Smooth muscle cell (in vitro differentiated cells): Measurements from ENCODE around the gene ZBTB46. TPM values are rescaled to one million over a fixed set of nuclear protein-coding genes. Genes with fewer than 3 reads are reported as not detected.

Experiments used
- DNase-seq: peaks from one replicate; lab custom pipeline; 2025; ENCODE audit not compliant: unreplicated experiment; lab: John Stamatoyannopoulos, UW
- H2AFZ ChIP-seq: fragments of 200-600 bp; sonication (generic); 2 replicates; pipeline ENCODE4 v1.6.0; 2016; ENCODE audit warnings: antibody characterized with exemption, low read depth, mild to moderate bottlenecking
- H3F3A ChIP-seq: fragments of 200-600 bp; sonication (generic); 2 replicates; pipeline ENCODE4 v1.6.0; 2017; ENCODE audit warnings: antibody characterized with exemption, low read depth
- H3K27ac ChIP-seq: fragments of 200-600 bp; sonication (generic); 2 replicates; pipeline ENCODE4 v1.5.1; 2016; ENCODE audit warnings: low read depth, mild to moderate bottlenecking
- H3K27me3 ChIP-seq: fragments of 200-600 bp; sonication (generic); 2 replicates; pipeline ENCODE4 v1.6.1; 2016; ENCODE audit warnings: low read depth, mild to moderate bottlenecking
- H3K36me3 ChIP-seq: fragments of 200-600 bp; sonication (generic); 2 replicates; pipeline ENCODE4 v1.5.1; 2016; ENCODE audit warnings: low read depth
- H3K4me1 ChIP-seq: fragments of 200-600 bp; sonication (generic); 2 replicates; pipeline ENCODE4 v1.5.1; 2016; ENCODE audit warnings: low read depth
- H3K4me2 ChIP-seq: fragments of 200-600 bp; sonication (generic); 2 replicates; pipeline ENCODE4 v1.6.0; 2016; ENCODE audit warnings: mild to moderate bottlenecking
- H3K4me3 ChIP-seq: fragments of 200-600 bp; sonication (generic); 2 replicates; pipeline ENCODE4 v1.5.1; 2016; ENCODE audit warnings: mild to moderate bottlenecking
- H3K79me2 ChIP-seq: fragments of 200-600 bp; sonication (generic); 2 replicates; pipeline ENCODE4 v1.6.0; 2016; ENCODE audit warnings: low read depth, mild to moderate bottlenecking
- H3K9ac ChIP-seq: fragments of 200-600 bp; sonication (generic); 2 replicates; pipeline ENCODE4 v1.6.0; 2016; ENCODE audit warnings: low read depth
- H3K9me3 ChIP-seq: fragments of 200-600 bp; sonication (generic); replicated peaks from 2 replicates; pipeline ENCODE4 v1.5.1; 2016; ENCODE audit warnings: low read depth
- H4K20me1 ChIP-seq: fragments of 200-600 bp; sonication (generic); 2 replicates; pipeline ENCODE4 v1.6.0; 2016; ENCODE audit warnings: low read depth
- CTCF ChIP-seq: fragments of 200-600 bp; sonication (generic); IDR thresholded peaks from 2 replicates; pipeline ENCODE4 v1.5.1; 2017; ENCODE audit warnings: borderline replicate concordance, mild to moderate bottlenecking, antibody characterized with exemption; ENCODE audit not compliant: insufficient read depth, poor library complexity, severe bottlenecking
- WGBS: methylation state at CpG from one replicate; pipeline ENCODE4 v1.1.7; 2016; ENCODE audit warnings: low lambda C conversion rate; 5-methylcytosine and 5-hydroxymethylcytosine counted together
- polyA plus RNA-seq: library from polyadenylated mRNA; unstranded; fragments of >200 nt; fragmentation: Nextera tagmentation; extraction: Ambion mirVana; gene quantifications from 2 replicates; pipeline ENCODE4 v1.2.1, GENCODE V29; 2016
- total RNA-seq: library from RNA; depleted of rRNA; stranded (reverse); fragments of >200 nt; gene quantifications from 2 replicates; pipeline ENCODE4 v1.2.3, GENCODE V29; 2014

The ZBTB46 gene
- total and polyA plus RNA-seq, 2 experiments from 2014 or later = 2.3 to 2.7 TPM

- H3K27me3 ChIP-seq = no peaks in the 10 kb centered on the region
- no peaks in the 10 kb centered on the region for H3K36me3 ChIP-seq
- H3K79me2 ChIP-seq = peaks cover 5% of the 10 kb centered on the region
- H3K9ac ChIP-seq = no peak overlapping the region
- peaks cover 68% of the 10 kb centered on the region for H4K20me1 ChIP-seq
- TF ChIP-seq CTCF = no peak
- H2AFZ ChIP-seq = no peak overlapping the region
- H3K9me3 ChIP-seq = no peaks in the 10 kb centered on the region
- H3K4me3 ChIP-seq = no peak overlapping the region
- peaks cover 12% of the 10 kb centered on the region for H3F3A ChIP-seq
- DNase-seq = no peak
- H3K4me1 ChIP-seq = peaks cover 23% of the 10 kb centered on the region
- H3K4me2 ChIP-seq = no peak overlapping the region
- 97% methylated on average over 48 of the region's 48 CpGs for WGBS
- no peak overlapping the region for H3K27ac ChIP-seq
Measured at GRCh38 chr20:63734946-63735858, 95.9 kb downstream of the ZBTB46 start.

GRCh38 chr20:63734111-63734945, 96.7 kb downstream of the ZBTB46 start:
- Histone ChIP-seq H2AFZ (no peak overlapping the region), H3K27me3 (no peaks in the 10 kb centered on the region), H3K4me3 (no peak overlapping the region), H3F3A (peaks cover 12% of the 10 kb centered on the region), H3K9me3 (no peaks in the 10 kb centered on the region), H4K20me1 (peaks cover 69% of the 10 kb centered on the region), H3K9ac (no peak overlapping the region), H3K79me2 (peaks cover 11% of the 10 kb centered on the region), H3K4me1 (peaks cover 23% of the 10 kb centered on the region), H3K4me2 (no peak overlapping the region), H3K36me3 (no peaks in the 10 kb centered on the region), H3K27ac (no peak overlapping the region)
- 98% methylated on average over 24 of the region's 25 CpGs for WGBS
- TF ChIP-seq CTCF = no peak
- no peak for DNase-seq

GRCh38 chr20:63733579-63734081, 97.4 kb downstream of the ZBTB46 start:
- no peak for DNase-seq
- Histone ChIP-seq H3K79me2 (peaks cover 16% of the 10 kb centered on the region), H3F3A (peaks cover 6% of the 10 kb centered on the region), H3K27me3 (no peaks in the 10 kb centered on the region), H3K9ac (no peak overlapping the region), H3K36me3 (no peaks in the 10 kb centered on the region), H3K4me2 (no peak overlapping the region), H3K4me1 (peaks cover 16% of the 10 kb centered on the region), H3K9me3 (no peaks in the 10 kb centered on the region), H4K20me1 (peaks cover 74% of the 10 kb centered on the region), H3K4me3 (no peak overlapping the region), H3K27ac (no peak overlapping the region), H2AFZ (no peak overlapping the region)
- no peak for TF ChIP-seq CTCF
- 98% methylated on average over 18 of the region's 18 CpGs for WGBS
